Mucosa of descending colon (tissue), 3 donors: Measurements from ENCODE around the gene KCNH3. TPM values are rescaled to one million over a fixed set of nuclear protein-coding genes. Genes with fewer than 3 reads are reported as not detected.
"Not testable (repeated sequence)": the region's sequence is repeated elsewhere in the genome, so short reads cannot be mapped to it uniquely, and the experiment has no call there.

Experiments used
- ATAC-seq: fragments of 200-7000 bp; cut with Tn5 transposase; one replicate; pipeline ENCODE4 v1.9.1; 2020; ENCODE audit warnings: mild to moderate bottlenecking, moderate library complexity
- DNase-seq, 3 donors: peaks; one replicate each; pipeline ENCODE4 v3.0.0-alpha.2; 2020
- H3K36me3 ChIP-seq: fragments of 200-600 bp; one replicate; pipeline ENCODE4 v1.8.0; 2021; ENCODE audit warnings: low read depth, mild to moderate bottlenecking
- H3K4me1 ChIP-seq: fragments of 200-600 bp; one replicate; pipeline ENCODE4 v1.8.0; 2021; ENCODE audit warnings: low read depth, mild to moderate bottlenecking
- H3K4me3 ChIP-seq: fragments of 200-600 bp; one replicate; pipeline ENCODE4 v1.8.0; 2021; ENCODE audit warnings: mild to moderate bottlenecking
- H3K9me3 ChIP-seq: fragments of 200-600 bp; one replicate; pipeline ENCODE4 v1.8.0; 2021; ENCODE audit warnings: mild to moderate bottlenecking
- intact Hi-C, 2 donors: fragments of 100-400 bp; cut with DNase I in 1 of 2; cut with micrococcal nuclease in 1 of 2; formaldehyde crosslinking; loops; one replicate each; pipeline versions ENCODE4 v1.11.0 to v1.11.1; 2022; cut with DNase I, micrococcal nuclease
- total RNA-seq, 3 donors: library from RNA; stranded (reverse); fragmentation: NEBNext Ultra II Directional in 2 of 3; extraction: Animal tissue kit (Norgen Biotek cat#: 25700) in 2 of 3; gene quantifications; one replicate each; pipeline versions ENCODE4 v1.2.1 to v1.2.4, GENCODE V29; 2021 to 2023
- TF ChIP-seq, protein P1 (sequence below): fragments of 200-600 bp; IDR thresholded peaks from one replicate; pipeline ENCODE4 v1.8.0; 2022; ENCODE audit warnings: antibody characterized with exemption, mild to moderate bottlenecking
- donor health status: DM: no; HTN: no; CAD: no; lungs with moderate emphysema.
- donor health status: DM: no; HTN: no; CAD: no.
- donor health status: DM: no; HTN: yes; CAD: no.

KCNH3 gene
- total RNA-seq, 3 donors from 2014 or later = 0.13 to 0.19 TPM; not detected in 1

DNA sequence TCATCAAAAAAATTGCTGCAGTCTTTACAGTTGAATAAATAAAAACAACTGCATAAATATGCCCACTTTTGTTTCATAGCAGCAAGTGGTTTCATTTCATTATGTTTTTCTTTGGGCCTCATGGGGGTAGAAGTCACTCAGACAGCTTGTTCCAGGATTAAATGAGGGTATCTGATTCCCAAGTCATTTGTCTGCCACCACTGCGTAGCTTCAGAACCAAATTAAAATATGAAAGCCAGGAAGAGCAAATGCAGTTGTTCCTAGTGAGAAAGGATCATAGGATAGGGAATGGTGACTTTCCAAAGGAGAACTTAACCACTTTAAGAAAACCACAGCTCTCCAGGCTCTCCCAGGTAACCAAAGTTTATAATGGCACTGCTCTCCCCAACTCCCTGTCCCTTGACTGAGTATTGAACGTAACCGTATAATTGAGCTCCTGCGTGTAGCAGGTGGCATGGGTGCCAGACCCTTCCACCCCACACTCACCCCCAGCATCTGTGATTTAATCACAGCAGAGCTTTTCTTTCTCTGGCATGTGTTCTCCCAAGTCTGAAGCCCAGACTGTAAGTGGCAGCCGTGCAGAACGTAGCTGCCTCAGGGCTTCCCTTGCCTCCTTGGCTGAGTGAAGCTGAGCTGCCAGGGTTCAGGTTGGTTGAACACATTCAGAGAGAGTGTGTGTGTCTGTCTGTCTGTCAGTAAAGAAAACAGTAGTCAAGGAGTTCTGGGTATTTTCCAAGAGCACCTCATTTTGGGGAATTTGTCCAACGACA is 11.3 kb upstream of the KCNH3 start:
- H3K4me3 ChIP-seq = no peak overlapping the region
- H3K36me3 ChIP-seq = no peaks in the 10 kb centered on the region
- no peak for DNase-seq
- H3K9me3 ChIP-seq = no peaks in the 10 kb centered on the region
- ATAC-seq = no peak
- intact Hi-C loops = no loop called here
- H3K4me1 ChIP-seq = no peaks in the 10 kb centered on the region
- TF ChIP-seq, protein P1, sequence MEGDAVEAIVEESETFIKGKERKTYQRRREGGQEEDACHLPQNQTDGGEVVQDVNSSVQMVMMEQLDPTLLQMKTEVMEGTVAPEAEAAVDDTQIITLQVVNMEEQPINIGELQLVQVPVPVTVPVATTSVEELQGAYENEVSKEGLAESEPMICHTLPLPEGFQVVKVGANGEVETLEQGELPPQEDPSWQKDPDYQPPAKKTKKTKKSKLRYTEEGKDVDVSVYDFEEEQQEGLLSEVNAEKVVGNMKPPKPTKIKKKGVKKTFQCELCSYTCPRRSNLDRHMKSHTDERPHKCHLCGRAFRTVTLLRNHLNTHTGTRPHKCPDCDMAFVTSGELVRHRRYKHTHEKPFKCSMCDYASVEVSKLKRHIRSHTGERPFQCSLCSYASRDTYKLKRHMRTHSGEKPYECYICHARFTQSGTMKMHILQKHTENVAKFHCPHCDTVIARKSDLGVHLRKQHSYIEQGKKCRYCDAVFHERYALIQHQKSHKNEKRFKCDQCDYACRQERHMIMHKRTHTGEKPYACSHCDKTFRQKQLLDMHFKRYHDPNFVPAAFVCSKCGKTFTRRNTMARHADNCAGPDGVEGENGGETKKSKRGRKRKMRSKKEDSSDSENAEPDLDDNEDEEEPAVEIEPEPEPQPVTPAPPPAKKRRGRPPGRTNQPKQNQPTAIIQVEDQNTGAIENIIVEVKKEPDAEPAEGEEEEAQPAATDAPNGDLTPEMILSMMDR = no peak

DNA sequence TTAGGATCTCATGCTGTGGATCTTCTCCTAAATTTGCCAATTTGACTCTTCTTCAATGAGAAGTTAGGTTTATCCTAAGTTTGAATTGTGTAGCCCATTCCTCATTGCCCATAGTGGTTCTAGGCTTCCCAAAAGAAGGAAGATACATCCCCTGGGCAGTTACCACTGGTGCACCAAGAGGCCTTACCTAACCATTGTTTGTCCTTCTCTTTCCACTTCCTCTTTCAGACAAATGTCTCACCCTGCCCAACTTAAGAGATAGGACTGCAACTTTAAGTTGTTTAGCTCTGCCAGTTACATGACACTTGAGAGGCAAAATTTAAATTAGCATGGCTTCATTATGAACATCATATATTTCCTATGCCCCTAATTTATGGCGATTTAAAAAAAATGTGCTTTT is 9.4 kb upstream of the KCNH3 start:
- intact Hi-C loops = no loop called here
- TF ChIP-seq, protein P1 = no peak

DNA sequence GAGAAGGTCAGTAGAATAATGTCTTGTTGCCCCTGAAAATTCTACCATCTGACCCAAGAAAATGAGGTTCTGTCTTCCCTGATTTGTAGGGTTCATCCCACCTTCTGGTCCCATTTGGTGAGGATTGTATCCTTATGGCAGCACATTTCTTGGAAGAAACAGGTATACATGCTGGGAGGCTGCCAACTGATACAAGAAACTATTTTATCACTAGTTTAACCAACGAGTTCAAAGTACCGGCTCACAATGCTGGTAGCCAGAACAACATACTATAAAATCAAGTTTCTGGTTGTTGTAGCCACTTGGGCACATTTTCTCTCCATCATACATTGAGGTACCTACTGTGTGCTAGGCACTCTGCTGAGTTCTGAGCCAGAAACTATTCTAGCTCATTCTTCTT is 7.1 kb upstream of the KCNH3 start:
- Histone ChIP-seq H3K4me3 (no peak overlapping the region), H3K36me3 (no peaks in the 10 kb centered on the region), H3K9me3 (no peaks in the 10 kb centered on the region), H3K4me1 (no peaks in the 10 kb centered on the region)
- no peak for DNase-seq
- no peak for ATAC-seq
- TF ChIP-seq, protein P1 = no peak
- intact Hi-C loops = no loop called here

More for the DNA sequence above, 9.4 kb upstream of the KCNH3 start:
- H3K36me3 ChIP-seq = no peaks in the 10 kb centered on the region
- H3K4me3 ChIP-seq = no peak overlapping the region
- no peak for DNase-seq
- no peak for ATAC-seq
- no peaks in the 10 kb centered on the region for H3K4me1 ChIP-seq
- no peaks in the 10 kb centered on the region for H3K9me3 ChIP-seq

DNA sequence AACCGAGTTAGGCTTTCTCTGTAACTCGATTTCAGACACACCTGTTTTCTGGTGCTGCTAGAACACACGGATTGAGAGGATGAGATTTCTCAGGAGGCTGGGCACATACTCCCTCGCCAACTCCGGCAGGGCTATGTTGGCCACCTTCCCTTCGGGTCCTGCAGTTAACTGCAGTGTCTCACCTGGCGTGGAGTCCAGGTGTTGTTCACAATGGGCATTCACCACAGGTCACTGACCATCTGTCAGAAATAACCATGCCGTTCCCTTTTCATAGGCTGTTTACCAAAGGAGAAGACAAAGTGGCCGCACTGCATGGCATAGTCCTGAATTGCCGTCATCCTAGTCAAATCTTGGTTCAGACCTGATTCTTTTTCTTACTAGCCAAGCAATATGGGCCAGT is 5.5 kb upstream of the KCNH3 start:
- TF ChIP-seq, protein P1 = no peak

DNA sequence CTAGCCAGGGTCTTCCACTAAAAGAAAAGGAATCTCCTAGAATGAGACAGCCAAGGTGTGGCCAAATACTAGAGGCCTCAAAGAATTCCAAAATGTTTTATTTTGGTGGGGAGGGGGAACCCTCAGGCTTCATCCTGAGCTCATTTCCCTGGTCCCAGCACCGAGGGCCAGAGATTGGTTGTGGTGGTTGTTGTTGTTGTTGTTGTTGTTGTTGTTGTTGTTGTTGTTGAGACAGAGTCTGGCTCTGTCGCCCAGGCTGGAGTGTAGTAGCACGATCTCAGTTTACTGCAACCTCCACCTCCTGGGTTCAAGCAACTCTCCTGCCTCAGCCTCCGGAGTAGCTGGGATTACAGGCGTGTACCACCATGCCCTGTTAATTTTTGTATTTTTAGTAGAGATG is 4.7 kb upstream of the KCNH3 start:
- H3K9me3 ChIP-seq, intact Hi-C loops, ATAC-seq, DNase-seq, H3K36me3 ChIP-seq, H3K4me3 ChIP-seq: not testable (repeated sequence)
- H3K4me1 ChIP-seq = peaks cover 11% of the 10 kb centered on the region

More for the DNA sequence above, 5.5 kb upstream of the KCNH3 start:
- DNase-seq = no peak
- Histone ChIP-seq H3K36me3 (no peaks in the 10 kb centered on the region), H3K9me3 (no peaks in the 10 kb centered on the region), H3K4me1 (peaks cover 9% of the 10 kb centered on the region), H3K4me3 (no peak overlapping the region)
- intact Hi-C loops = no loop called here
- ATAC-seq = peak; percentile 33

DNA sequence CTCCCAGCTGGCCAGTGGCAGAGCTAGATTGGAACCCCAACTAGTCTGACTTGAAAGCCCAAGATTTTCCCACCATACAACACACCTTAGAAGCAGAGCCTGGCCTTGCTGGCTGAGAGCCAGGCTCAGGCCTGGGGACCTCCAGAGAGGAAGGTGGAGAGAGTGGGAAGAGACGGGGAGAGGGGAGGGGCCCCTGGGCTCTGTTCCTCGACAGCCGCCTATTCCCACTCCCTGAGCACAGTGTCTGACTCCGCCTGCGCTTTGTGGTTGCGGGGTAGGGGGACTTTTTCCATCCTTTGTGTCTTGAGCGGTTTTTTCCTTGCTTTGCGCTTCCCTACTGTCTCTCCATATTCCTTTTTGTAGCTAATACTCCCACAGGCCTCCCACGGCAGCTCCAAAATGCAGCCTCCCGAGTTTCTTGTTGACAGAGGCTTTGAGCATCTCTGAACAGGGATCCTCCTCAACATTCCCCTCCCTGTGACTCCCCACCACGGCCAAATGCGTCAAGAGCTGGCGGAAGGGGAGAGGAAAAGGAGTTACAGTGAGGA is 4.0 kb upstream of the KCNH3 start:
- no peak for DNase-seq
- no peaks in the 10 kb centered on the region for H3K9me3 ChIP-seq
- ATAC-seq = no peak
- H3K4me3 ChIP-seq = no peak overlapping the region
- intact Hi-C loops = no loop called here
- peaks cover 11% of the 10 kb centered on the region for H3K4me1 ChIP-seq
- H3K36me3 ChIP-seq = no peaks in the 10 kb centered on the region
- TF ChIP-seq, protein P1 = no peak
